ENCODE measurements around the gene TLE5. TPM values are rescaled to one million over a fixed set of nuclear protein-coding genes. Genes with fewer than 3 reads are reported as not detected.

TLE5 gene
- total RNA-seq, 2 donors from 2014 or later: 869 to 1,050 TPM

GRCh38 chr19:3035542-3036118 lies 26.7 kb downstream of the TLE5 start:
- Histone ChIP-seq H3K36me3 (no peaks in the 10 kb centered on the region), H3K4me3 (peak overlapping the region; percentile 42 to 62), H3K27me3 (no peaks in the 10 kb centered on the region), H3K4me1 (peaks cover 0 to 23% of the 10 kb centered on the region in 2 donors), H3K9me3 (no peaks in the 10 kb centered on the region), H3K27ac (peak overlapping the region; percentile 93 to 96)
- DNase-seq (ENCODE audit: low spot score): peak; percentile 100
- no peak for TF ChIP-seq CTCF (IDR thresholded peaks at IDR 0.05)

- Histone ChIP-seq H3K27ac (peak overlapping the region; percentile 93 to 96), H3K4me3 (peak overlapping the region; percentile 40 to 62), H3K36me3 (no peaks in the 10 kb centered on the region), H3K27me3 (no peaks in the 10 kb centered on the region), H3K4me1 (peaks cover 0 to 23% of the 10 kb centered on the region in 2 donors), H3K9me3 (no peaks in the 10 kb centered on the region)
- TF ChIP-seq CTCF (IDR thresholded peaks at IDR 0.05): no peak
- no peak for DNase-seq (ENCODE audit: low spot score)
Observed at GRCh38 chr19:3034656-3035541, 27.4 kb downstream of the TLE5 start.

GRCh38 chr19:3034406-3034655 lies 28.0 kb downstream of the TLE5 start:
- Histone ChIP-seq H3K27ac (peak overlapping the region; percentile 93 to 96), H3K27me3 (no peaks in the 10 kb centered on the region), H3K4me1 (peaks cover 0 to 28% of the 10 kb centered on the region in 2 donors), H3K36me3 (no peaks in the 10 kb centered on the region), H3K4me3 (no peak overlapping the region), H3K9me3 (no peaks in the 10 kb centered on the region)
- DNase-seq (ENCODE audit: low spot score): no peak
- no peak for TF ChIP-seq CTCF (IDR thresholded peaks at IDR 0.05)

- peaks cover 0 to 29% of the 10 kb centered on the region in 2 donors for H3K4me1 ChIP-seq
- no peaks in the 10 kb centered on the region for H3K27me3 ChIP-seq
- TF ChIP-seq CTCF (IDR thresholded peaks at IDR 0.05): no peak
- H3K36me3 ChIP-seq: no peaks in the 10 kb centered on the region
- no peaks in the 10 kb centered on the region for H3K9me3 ChIP-seq
- H3K4me3 ChIP-seq: no peak overlapping the region
- no peak for DNase-seq (ENCODE audit: low spot score)
- no peak overlapping the region for H3K27ac ChIP-seq
Observed at GRCh38 chr19:3033595-3034405, 28.5 kb downstream of the TLE5 start.

- Histone ChIP-seq H3K4me1 (peaks cover 0 to 34% of the 10 kb centered on the region in 2 donors), H3K36me3 (no peaks in the 10 kb centered on the region), H3K9me3 (no peaks in the 10 kb centered on the region), H3K4me3 (no peak overlapping the region), H3K27me3 (no peaks in the 10 kb centered on the region), H3K27ac (no peak overlapping the region)
- TF ChIP-seq CTCF (IDR thresholded peaks at IDR 0.05): no peak
- DNase-seq (ENCODE audit: low spot score): no peak
Observed at GRCh38 chr19:3031607-3031867, 30.8 kb downstream of the TLE5 start.
